ENCODE measurements around the gene XPNPEP2. TPM values are rescaled to one million over a fixed set of nuclear protein-coding genes. Genes with fewer than 3 reads are reported as not detected.

XPNPEP2 gene
- total RNA-seq, 1 donor from 2014 or later = 0.27 TPM

DNA sequence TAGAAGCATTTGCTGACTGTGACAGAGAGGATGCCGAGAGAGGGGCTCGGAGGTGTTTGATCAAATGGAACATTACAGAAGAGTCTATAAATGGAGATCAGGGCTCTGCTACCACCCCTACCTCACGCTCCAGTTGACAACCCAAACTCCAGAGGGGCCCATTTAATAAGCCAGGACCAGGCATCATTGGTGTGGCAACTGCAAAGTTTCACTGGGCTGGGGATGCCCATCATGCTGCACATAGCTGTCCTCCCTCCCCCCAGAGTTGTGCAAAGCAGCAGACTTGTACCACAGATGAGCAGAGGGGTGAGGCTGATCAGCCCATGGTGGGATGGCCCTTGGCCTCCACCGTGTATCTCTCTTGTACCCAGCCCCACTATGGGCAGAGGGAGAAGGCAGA, 38.2 kb upstream of the XPNPEP2 start:
- no peak for DNase-seq (ENCODE audit: extremely low spot score, unreplicated experiment)
- Mint-ChIP-seq H3K4me1 (ENCODE audit: unreplicated experiment) (no peaks in the 10 kb centered on the region), H3K4me3 (ENCODE audit: unreplicated experiment) (no peak overlapping the region), H3K27ac (ENCODE audit: unreplicated experiment) (no peak overlapping the region), H3K9me3 (ENCODE audit: unreplicated experiment) (no peaks in the 10 kb centered on the region), H3K27me3 (ENCODE audit: unreplicated experiment) (peaks cover 8% of the 10 kb centered on the region), H3K36me3 (ENCODE audit: unreplicated experiment) (no peaks in the 10 kb centered on the region)
- TF ChIP-seq CTCF (IDR thresholded peaks at IDR 0.05) = no peak

GRCh38 chrX:129701624-129702069, 37.1 kb upstream of the XPNPEP2 start:
- Mint-ChIP-seq H3K9me3 (ENCODE audit: unreplicated experiment) (no peaks in the 10 kb centered on the region), H3K36me3 (ENCODE audit: unreplicated experiment) (no peaks in the 10 kb centered on the region), H3K4me1 (ENCODE audit: unreplicated experiment) (peaks cover 7% of the 10 kb centered on the region), H3K4me3 (ENCODE audit: unreplicated experiment) (no peak overlapping the region), H3K27ac (ENCODE audit: unreplicated experiment) (no peak overlapping the region), H3K27me3 (ENCODE audit: unreplicated experiment) (peaks cover 4% of the 10 kb centered on the region)
- no peak for TF ChIP-seq CTCF (IDR thresholded peaks at IDR 0.05)
- DNase-seq (ENCODE audit: extremely low spot score, unreplicated experiment) = no peak

- peaks cover 10% of the 10 kb centered on the region for H3K9me3 Mint-ChIP-seq (ENCODE audit: unreplicated experiment)
- peaks cover 11% of the 10 kb centered on the region for H3K27me3 Mint-ChIP-seq (ENCODE audit: unreplicated experiment)
- no peak overlapping the region for H3K27ac Mint-ChIP-seq (ENCODE audit: unreplicated experiment)
- no peak for TF ChIP-seq CTCF (IDR thresholded peaks at IDR 0.05)
- DNase-seq (ENCODE audit: extremely low spot score, unreplicated experiment) = no peak
- H3K36me3 Mint-ChIP-seq (ENCODE audit: unreplicated experiment) = peaks cover 3% of the 10 kb centered on the region
- no peak overlapping the region for H3K4me3 Mint-ChIP-seq (ENCODE audit: unreplicated experiment)
- H3K4me1 Mint-ChIP-seq (ENCODE audit: unreplicated experiment) = peaks cover 14% of the 10 kb centered on the region
Measured at GRCh38 chrX:129704491-129704890, 34.3 kb upstream of the XPNPEP2 start.

- Mint-ChIP-seq H3K27me3 (ENCODE audit: unreplicated experiment) (peaks cover 11% of the 10 kb centered on the region), H3K36me3 (ENCODE audit: unreplicated experiment) (peaks cover 3% of the 10 kb centered on the region), H3K27ac (ENCODE audit: unreplicated experiment) (no peak overlapping the region), H3K4me3 (ENCODE audit: unreplicated experiment) (no peak overlapping the region), H3K4me1 (ENCODE audit: unreplicated experiment) (peaks cover 14% of the 10 kb centered on the region), H3K9me3 (ENCODE audit: unreplicated experiment) (peaks cover 10% of the 10 kb centered on the region)
- no peak for TF ChIP-seq CTCF (IDR thresholded peaks at IDR 0.05)
- DNase-seq (ENCODE audit: extremely low spot score, unreplicated experiment) = no peak
Measured at GRCh38 chrX:129705377-129705925, 33.3 kb upstream of the XPNPEP2 start.

GRCh38 chrX:129705988-129706387, 32.8 kb upstream of the XPNPEP2 start:
- no peak for TF ChIP-seq CTCF (IDR thresholded peaks at IDR 0.05)
- no peak for DNase-seq (ENCODE audit: extremely low spot score, unreplicated experiment)
- Mint-ChIP-seq H3K4me1 (ENCODE audit: unreplicated experiment) (peaks cover 14% of the 10 kb centered on the region), H3K36me3 (ENCODE audit: unreplicated experiment) (peaks cover 3% of the 10 kb centered on the region), H3K4me3 (ENCODE audit: unreplicated experiment) (no peak overlapping the region), H3K9me3 (ENCODE audit: unreplicated experiment) (peaks cover 10% of the 10 kb centered on the region), H3K27ac (ENCODE audit: unreplicated experiment) (no peak overlapping the region), H3K27me3 (ENCODE audit: unreplicated experiment) (peaks cover 15% of the 10 kb centered on the region)

Measured in osteocyte (in vitro differentiated cells).